HCT116 (cell line): ENCODE data around the gene CCL20. TPM values are rescaled to one million over a fixed set of nuclear protein-coding genes. Genes with fewer than 3 reads are reported as not detected.

Experiments used
- ATAC-seq: fragments of 200-7000 bp; cut with Tn5 transposase; 2 replicates; pipeline ENCODE4 v1.9.1; 2020; ENCODE audit warnings: mild to moderate bottlenecking, moderate library complexity
- BruUV-seq: library from RNA; stranded (reverse); fragments of 400-500 nt; replicated peaks from 2 replicates; lab custom pipeline; 2021; lab: Mats Ljungman, UMichigan
- CTCF ChIA-PET: fragments of 300-600 bp; sonication (Branson Sonifier 250); formaldehyde crosslinking; loops from one replicate; lab custom pipeline; 2021; ENCODE audit warnings: antibody characterized with exemption; lab: Charles Lee
- POLR2A ChIA-PET: fragments of 300-600, 350-600 bp; sonication (Branson Sonifier 250); formaldehyde crosslinking; loops from one replicate; lab custom pipeline; 2021; ENCODE audit warnings: antibody characterized with exemption; lab: Charles Lee
- RAD21 ChIA-PET, 2 experiments: fragments of 300-600 bp; sonication (Branson Sonifier 250); formaldehyde crosslinking; loops; one replicate each; lab custom pipeline; 2023; ENCODE audit warnings: low total read pairs in 2 of 2; ENCODE audit not compliant: uncharacterized antibody in 2 of 2, unreplicated experiment in 2 of 2, low non-redundant PET in 1 of 2; lab: Charles Lee
- DNase-seq: peaks from one replicate; pipeline ENCODE4 v3.0.0-alpha.2; 2010; ENCODE audit warnings: low read depth, low spot score
- H2AFZ ChIP-seq: fragments of 200-600 bp; shearing (Covaris generic), sonication (generic); 2 replicates; pipeline ENCODE4 v1.6.1; 2017; ENCODE audit warnings: low read depth, mixed run types, mixed read lengths, antibody characterized with exemption, low read length; ENCODE audit not compliant: poor library complexity, severe bottlenecking
- H3K27ac ChIP-seq: 2 replicates; pipeline ENCODE4 v1.5.1; 2012; ENCODE audit warnings: low read depth, low read length
- H3K27me3 ChIP-seq: fragments of 200-600 bp; sonication (generic); 2 replicates; pipeline ENCODE4 v1.6.1; 2016; ENCODE audit warnings: mixed run types, low read length, mixed read lengths; ENCODE audit not compliant: insufficient read depth
- H3K36me3 ChIP-seq, 2 experiments: fragments of 200-500 bp in 1 of 2; fragments of 200-600 bp in 1 of 2; sonication (Bioruptor generic) in 1 of 2; sonication (generic) in 1 of 2; 2 replicates each; pipeline versions ENCODE4 v1.5.1 to v1.6.1; 2014 to 2016; ENCODE audit warnings: low read length in 2 of 2, inconsistent platforms in 1 of 2, mixed read lengths in 1 of 2, mixed run types in 1 of 2; ENCODE audit not compliant: insufficient read depth in 2 of 2, control insufficient read depth in 1 of 2
- H3K4me1 ChIP-seq, 2 experiments: fragments of 200-600 bp in 1 of 2; sonication (generic) in 1 of 2; 2 replicates each; pipeline versions ENCODE4 v1.5.1 to v1.6.1; 2012 to 2017; ENCODE audit warnings: low read length in 2 of 2, inconsistent platforms in 1 of 2, mild to moderate bottlenecking in 1 of 2, mixed read lengths in 1 of 2, mixed run types in 1 of 2, moderate library complexity in 1 of 2; ENCODE audit not compliant: insufficient read depth in 2 of 2, control insufficient read depth in 1 of 2
- H3K4me2 ChIP-seq: fragments of 200-600 bp; sonication (generic); 2 replicates; pipeline ENCODE4 v1.6.1; 2017; ENCODE audit warnings: mixed run types, low read length, mixed read lengths
- H3K4me3 ChIP-seq, 2 experiments: fragments of 200-600 bp in 1 of 2; sonication (generic) in 1 of 2; replicated peaks in 1 of 2; 2 replicates each; pipeline ENCODE4 v1.5.1; 2011 to 2016; ENCODE audit warnings: low read length in 2 of 2, control low read depth in 1 of 2, low read depth in 1 of 2, mild to moderate bottlenecking in 1 of 2, mixed read lengths in 1 of 2, mixed run types in 1 of 2
- H3K79me2 ChIP-seq: fragments of 200-600 bp; sonication (generic); 2 replicates; pipeline ENCODE4 v1.6.1; 2017; ENCODE audit warnings: mild to moderate bottlenecking, mixed run types, low read length, moderate library complexity, mixed read lengths; ENCODE audit not compliant: insufficient read depth
- H3K9ac ChIP-seq: fragments of 200-600 bp; sonication (generic); 2 replicates; pipeline ENCODE4 v1.6.1; 2016; ENCODE audit warnings: low read length, mixed read lengths
- H3K9me2 ChIP-seq: fragments of 200-600 bp; sonication (generic), shearing (Covaris generic); 2 replicates; pipeline ENCODE4 v1.6.1; 2017; ENCODE audit warnings: mixed run types, mild to moderate bottlenecking, moderate library complexity; ENCODE audit not compliant: insufficient read depth
- H3K9me3 ChIP-seq, 2 experiments: fragments of 200-500 bp in 1 of 2; fragments of 200-600 bp in 1 of 2; sonication (Bioruptor generic) in 1 of 2; sonication (generic) in 1 of 2; 2 replicates each; pipeline ENCODE4 v1.6.1; 2014 to 2017; ENCODE audit warnings: low read length in 2 of 2, mixed read lengths in 2 of 2, inconsistent platforms in 1 of 2, low read depth in 1 of 2, mild to moderate bottlenecking in 1 of 2, mixed run types in 1 of 2, moderate library complexity in 1 of 2; ENCODE audit not compliant: control insufficient read depth in 1 of 2, insufficient read depth in 1 of 2
- H4K20me1 ChIP-seq: fragments of 200-600 bp; sonication (generic), shearing (Covaris generic); 2 replicates; pipeline ENCODE4 v1.6.1; 2017; ENCODE audit warnings: mixed run types, mild to moderate bottlenecking, moderate library complexity; ENCODE audit not compliant: insufficient read depth
- ATF3 ChIP-seq: IDR thresholded peaks from 2 replicates; pipeline ENCODE4 v1.6.1; 2012
- CBX3 ChIP-seq: IDR thresholded peaks from 2 replicates; pipeline ENCODE4 v1.6.1; 2012; ENCODE audit warnings: low read depth
- CTCF ChIP-seq, 3 experiments: fragments of 200-600 bp in 1 of 3; sonication (generic) in 1 of 3; IDR thresholded peaks in 2 of 3; conservative IDR thresholded peaks in 1 of 3; 2 replicates each; pipeline ENCODE4 v1.5.1; 2012 to 2017; ENCODE audit warnings: low read depth in 2 of 3, low read length in 2 of 3, antibody characterized with exemption in 1 of 3, borderline replicate concordance in 1 of 3, control low read depth in 1 of 3, mild to moderate bottlenecking in 1 of 3, mixed read lengths in 1 of 3, mixed run types in 1 of 3, moderate library complexity in 1 of 3; ENCODE audit not compliant: insufficient read depth in 1 of 3
- EGR1 ChIP-seq: IDR thresholded peaks from 2 replicates; pipeline ENCODE4 v1.6.1; 2012; ENCODE audit warnings: low read depth
- EZH2 ChIP-seq: fragments of 200-600 bp; sonication (generic); IDR thresholded peaks from 2 replicates; pipeline ENCODE4 v1.6.1; 2017; ENCODE audit warnings: antibody characterized with exemption, mixed run types
- EZH2phosphoT487 ChIP-seq: fragments of 200-600 bp; IDR thresholded peaks from 2 replicates; pipeline ENCODE4 v1.6.1; 2018; ENCODE audit warnings: antibody characterized with exemption, borderline replicate concordance
- FOSL1 ChIP-seq: IDR thresholded peaks from 2 replicates; pipeline ENCODE4 v1.6.1; 2012; ENCODE audit warnings: low read depth
- JUND ChIP-seq: IDR thresholded peaks from 2 replicates; pipeline ENCODE4 v1.6.1; 2012
- POLR2A ChIP-seq: IDR thresholded peaks from 2 replicates; pipeline ENCODE4 v1.7.0; 2011; ENCODE audit warnings: borderline replicate concordance; ENCODE audit not compliant: insufficient read depth, insufficient read length; ENCODE audit errors: extremely low read depth
- POLR2AphosphoS5 ChIP-seq: IDR thresholded peaks from 2 replicates; pipeline ENCODE4 v1.6.1; 2011; ENCODE audit warnings: mild to moderate bottlenecking, low read depth, low read length, moderate library complexity
- REST ChIP-seq: IDR thresholded peaks from 2 replicates; pipeline ENCODE4 v1.6.1; 2012; ENCODE audit warnings: low read depth
- SIN3A ChIP-seq: IDR thresholded peaks from 2 replicates; pipeline ENCODE4 v1.6.1; 2012; ENCODE audit warnings: low read depth
- SP1 ChIP-seq: IDR thresholded peaks from 2 replicates; pipeline ENCODE4 v1.6.1; 2012; ENCODE audit warnings: low read depth
- SRF ChIP-seq: IDR thresholded peaks from 2 replicates; pipeline ENCODE4 v1.6.1; 2012; ENCODE audit warnings: low read depth
- TCF7L2 ChIP-seq: IDR thresholded peaks from 2 replicates; pipeline ENCODE4 v1.7.0; 2011; ENCODE audit warnings: borderline replicate concordance, inconsistent platforms; ENCODE audit not compliant: insufficient read depth, insufficient read length; ENCODE audit errors: extremely low read depth
- YY1 ChIP-seq: IDR thresholded peaks from 2 replicates; pipeline ENCODE4 v1.6.1; 2011; ENCODE audit warnings: low read length, low read depth, moderate library complexity, mild to moderate bottlenecking; ENCODE audit not compliant: insufficient replicate concordance; ENCODE audit errors: extremely low read depth
- ZBTB33 ChIP-seq: IDR thresholded peaks from 2 replicates; pipeline ENCODE4 v1.6.1; 2011; ENCODE audit warnings: mild to moderate bottlenecking, low read length, moderate library complexity; ENCODE audit not compliant: insufficient replicate concordance; ENCODE audit errors: extremely low read depth
- intact Hi-C: fragments of 100-400 bp; cut with micrococcal nuclease; formaldehyde crosslinking; loops from 2 replicates; pipeline ENCODE4 v1.10.0; 2022
- total RNA-seq: library from RNA; stranded (reverse); gene quantifications from one replicate; pipeline ENCODE4 v1.2.1, GENCODE V29; 2021; ENCODE audit not compliant: unreplicated experiment

Gene CCL20
- total RNA-seq, 1 experiment from 2014 or later = 0.30 TPM

- H3K4me2 ChIP-seq = peak overlapping the region; percentile 71
- peak overlapping the region; percentile 13 to 42; a peak in 3 of 4 replicates for H3K4me3 ChIP-seq
- ATAC-seq (peak; percentile 90), DNase-seq (peak; percentile 90)
- no peaks in the 10 kb centered on the region for H3K36me3 ChIP-seq
- POLR2A ChIA-PET = interaction anchor here (0.9 to 3.6 kb wide), 4 partner anchors 9 to 49 kb away, joined by 3 to 21 read pairs (median 6); partner anchors contain the start of gene CCL20
- no peaks in the 10 kb centered on the region for H3K27me3 ChIP-seq
- peak overlapping the region; percentile 71 for H2AFZ ChIP-seq
- no peaks in the 10 kb centered on the region for H3K79me2 ChIP-seq
- CTCF ChIA-PET = interaction anchor here (0.7 to 2.7 kb wide), 29 partner anchors 8 to 457 kb away, joined by 3 to 20 read pairs (median 5); partner anchors contain the start of genes CCL20 and DAW1
- H3K27ac ChIP-seq = peak overlapping the region; percentile 64
- H4K20me1 ChIP-seq = no peaks in the 10 kb centered on the region
- H3K9me3 ChIP-seq = no peaks in the 10 kb centered on the region
- H3K9ac ChIP-seq = peak overlapping the region; percentile 38
- RAD21 ChIA-PET = interaction anchor here in 1 of 2 experiments (0.8 to 1.3 kb wide), 2 partner anchors 89 to 97 kb away, joined by 3 to 6 read pairs; no protein-coding TSS in a partner anchor
- BruUV-seq = no TSS peak
- H3K9me2 ChIP-seq = no peaks in the 10 kb centered on the region
- intact Hi-C loops = loop anchor here (1.0 to 10.0 kb wide), 5 partner anchors 44 to 457 kb away; partner anchors contain the start of gene AGFG1
- peaks cover 14 to 28% of the 10 kb centered on the region in 2 experiments for H3K4me1 ChIP-seq
- TF ChIP-seq SP1 (peak; percentile 84), JUND (peak; percentile 99), POLR2A (no peak), SRF (peak; percentile 71), EGR1 (no peak), CTCF (IDR thresholded peaks at IDR 0.05 in 2 of 3, conservative IDR thresholded peaks at IDR 0.05 in 1 of 3; ENCODE audit: borderline replicate concordance in 1 of 3, insufficient read depth in 1 of 3, low read depth in 2 of 3, low read length in 2 of 3) (peak in 2 of 3 experiments; percentile 23 to 27; a peak in 2 of 6 replicates), YY1 (peak; percentile 29), REST (no peak), ATF3 (peak; percentile 60; the same call in 1 of the 2 replicates), SIN3A (peak; percentile 47; the same call in 1 of the 2 replicates), EZH2 (no peak), EZH2phosphoT487 (no peak), POLR2AphosphoS5 (peak; percentile 56; the same call in 1 of the 2 replicates), FOSL1 (peak; percentile 98), ZBTB33 (no peak), TCF7L2 (peak; percentile 85), CBX3 (peak; percentile 86)
These were observed 49.3 kb downstream of the CCL20 start for GRCh38 chr2:227862741-227863588.
